ENCODE data around the gene RNU6-8. TPM values are rescaled to one million over a fixed set of nuclear protein-coding genes. Genes with fewer than 3 reads are reported as not detected.

RNU6-8 gene
- total RNA-seq (not detected), polyA plus RNA-seq (not detected)

- 0 to 1% methylated on average over 57 of the region's 57 CpGs for WGBS, 2 donors
- Histone ChIP-seq H3K36me3 (no peaks in the 10 kb centered on the region), H3K9me3 (no peaks in the 10 kb centered on the region), H3K27me3 (no peaks in the 10 kb centered on the region), H3K4me1 (peaks cover 0 to 6% (median 4%) of the 10 kb centered on the region in 3 donors), H3K27ac (peak within 1 kb of the TSS; percentile 91 to 93 (median 92)), H3K4me3 (peak within 1 kb of the TSS; percentile 50 to 61 (median 52))
- intact Hi-C loops (cut with DNase I) = no loop called here
- peak; percentile 88 to 94 (median 90) for ATAC-seq
- FAIRE-seq = no peak
- no peak for TF ChIP-seq CTCF (IDR thresholded peaks at IDR 0.05)
- DNase-seq = peak; percentile 84 to 95 (median 90)
Measured at GRCh38 chr14:32202998-32203882, at the start of gene RNU6-8. Gene RNU6-8 (minus strand): TSS chr14:32203269.

- Histone ChIP-seq H3K36me3 (no peaks in the 10 kb centered on the region), H3K27me3 (no peaks in the 10 kb centered on the region), H3K27ac (no peak overlapping the region), H3K9me3 (no peaks in the 10 kb centered on the region), H3K4me3 (no peak overlapping the region), H3K4me1 (no peaks in the 10 kb centered on the region)
- WGBS, 2 donors = 53 to 55% methylated on average over 3 of the region's 3 CpGs
- peak; percentile 44 to 78 (median 73) for TF ChIP-seq CTCF (IDR thresholded peaks at IDR 0.05)
- DNase-seq (peak in 3 of 6 donors; percentile 44 to 71 (median 45)), FAIRE-seq (no peak), ATAC-seq (peak; percentile 90 to 98 (median 94))
- intact Hi-C loops (cut with DNase I) = no loop called here
Measured at GRCh38 chr14:32252030-32252670, 49.1 kb upstream of the RNU6-8 start.

GRCh38 chr14:32251530-32251929, 48.5 kb upstream of the RNU6-8 start:
- Histone ChIP-seq H3K27me3 (no peaks in the 10 kb centered on the region), H3K9me3 (no peaks in the 10 kb centered on the region), H3K4me1 (no peaks in the 10 kb centered on the region), H3K27ac (no peak overlapping the region), H3K36me3 (no peaks in the 10 kb centered on the region), H3K4me3 (no peak overlapping the region)
- WGBS, 2 donors = 54 to 55% methylated on average over 4 of the region's 4 CpGs
- FAIRE-seq (no peak), DNase-seq (no peak), ATAC-seq (no peak)
- TF ChIP-seq CTCF (IDR thresholded peaks at IDR 0.05) = no peak
- intact Hi-C loops (cut with DNase I) = no loop called here

GRCh38 chr14:32250681-32251080, 47.6 kb upstream of the RNU6-8 start:
- H3K36me3 ChIP-seq = no peaks in the 10 kb centered on the region
- TF ChIP-seq CTCF (IDR thresholded peaks at IDR 0.05) = no peak
- no peaks in the 10 kb centered on the region for H3K27me3 ChIP-seq
- H3K9me3 ChIP-seq = no peaks in the 10 kb centered on the region
- H3K4me3 ChIP-seq = no peak overlapping the region
- intact Hi-C loops (cut with DNase I) = no loop called here
- FAIRE-seq = no peak
- 60 to 82% methylated on average over 3 of the region's 3 CpGs for WGBS, 2 donors
- no peaks in the 10 kb centered on the region for H3K4me1 ChIP-seq
- no peak for DNase-seq
- no peak overlapping the region for H3K27ac ChIP-seq
- ATAC-seq = no peak
